OCI-LY1 (cell line): Measurements from ENCODE around the gene NFKBIB.

Source experiments
- EZH2 ChIP-seq: fragments of 200-600 bp; sonication (generic), shearing (Covaris generic); IDR thresholded peaks from 2 replicates; pipeline ENCODE4 v1.8.0; 2017; ENCODE audit warnings: borderline replicate concordance, mixed run types, mild to moderate bottlenecking, antibody characterized with exemption, low read length, moderate library complexity, mixed read lengths
- TF ChIP-seq, protein P1 (sequence below): fragments of 200-600 bp; sonication (generic), shearing (Covaris generic); IDR thresholded peaks from 2 replicates; pipeline ENCODE4 v1.5.1; 2017; ENCODE audit warnings: mild to moderate bottlenecking, antibody characterized with exemption, low read length, moderate library complexity, mixed read lengths

DNA sequence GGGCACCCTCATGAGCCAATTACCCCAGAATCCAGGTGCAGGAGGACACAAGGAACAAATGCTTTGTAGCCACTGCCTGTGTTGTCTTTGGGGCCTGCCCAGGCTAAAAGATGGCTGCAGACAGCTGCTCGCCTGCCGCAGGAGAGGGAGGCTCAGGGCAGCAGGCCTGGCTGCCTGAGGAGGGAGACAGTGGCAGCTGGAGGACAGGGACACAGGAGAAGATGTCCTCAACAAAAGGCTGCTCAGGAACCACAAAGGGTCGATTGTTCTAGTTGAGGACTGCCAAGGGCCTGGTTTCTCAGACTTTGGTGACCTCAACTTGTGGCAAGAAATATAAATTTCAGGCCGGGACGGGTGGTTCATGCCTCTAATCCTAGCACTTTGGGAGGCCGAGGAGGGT, 8.0 kb upstream of the NFKBIB start:
- TF ChIP-seq, protein P1, sequence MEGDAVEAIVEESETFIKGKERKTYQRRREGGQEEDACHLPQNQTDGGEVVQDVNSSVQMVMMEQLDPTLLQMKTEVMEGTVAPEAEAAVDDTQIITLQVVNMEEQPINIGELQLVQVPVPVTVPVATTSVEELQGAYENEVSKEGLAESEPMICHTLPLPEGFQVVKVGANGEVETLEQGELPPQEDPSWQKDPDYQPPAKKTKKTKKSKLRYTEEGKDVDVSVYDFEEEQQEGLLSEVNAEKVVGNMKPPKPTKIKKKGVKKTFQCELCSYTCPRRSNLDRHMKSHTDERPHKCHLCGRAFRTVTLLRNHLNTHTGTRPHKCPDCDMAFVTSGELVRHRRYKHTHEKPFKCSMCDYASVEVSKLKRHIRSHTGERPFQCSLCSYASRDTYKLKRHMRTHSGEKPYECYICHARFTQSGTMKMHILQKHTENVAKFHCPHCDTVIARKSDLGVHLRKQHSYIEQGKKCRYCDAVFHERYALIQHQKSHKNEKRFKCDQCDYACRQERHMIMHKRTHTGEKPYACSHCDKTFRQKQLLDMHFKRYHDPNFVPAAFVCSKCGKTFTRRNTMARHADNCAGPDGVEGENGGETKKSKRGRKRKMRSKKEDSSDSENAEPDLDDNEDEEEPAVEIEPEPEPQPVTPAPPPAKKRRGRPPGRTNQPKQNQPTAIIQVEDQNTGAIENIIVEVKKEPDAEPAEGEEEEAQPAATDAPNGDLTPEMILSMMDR = no peak
- no peak for TF ChIP-seq EZH2
